HG03280 (cell line): ENCODE data around the gene MRC2.
A peak's percentile ranks its signal among the peaks of the same experiment; 100 is the strongest.

ENCODE experiments used
- ATAC-seq: cut with Tn5 transposase; IDR thresholded peaks from one replicate; pipeline ENCODE4 v1.9.1; 2021; ENCODE audit warnings: mild to moderate bottlenecking, moderate library complexity; ENCODE audit not compliant: unreplicated experiment

Gene MRC2

GRCh38 chr17:62631936-62632924 is 4.8 kb downstream of the MRC2 start:
- ATAC-seq, result no peak

GRCh38 chr17:62637809-62638208 is 10.3 kb downstream of the MRC2 start:
- no peak for ATAC-seq

GRCh38 chr17:62641153-62641552 is 13.7 kb downstream of the MRC2 start:
- ATAC-seq, result no peak

- no peak for ATAC-seq
Measured at GRCh38 chr17:62641951-62642350, 14.5 kb downstream of the MRC2 start.

- ATAC-seq, result no peak
Measured at GRCh38 chr17:62643496-62643895, 16.0 kb downstream of the MRC2 start.

- no peak for ATAC-seq
Measured at GRCh38 chr17:62644487-62645173, 17.2 kb downstream of the MRC2 start.

GRCh38 chr17:62648251-62648955 is 20.9 kb downstream of the MRC2 start:
- ATAC-seq, result no peak

GRCh38 chr17:62648956-62649294 is 21.5 kb downstream of the MRC2 start:
- no peak for ATAC-seq

GRCh38 chr17:62649570-62649969 is 22.1 kb downstream of the MRC2 start:
- ATAC-seq, result no peak

GRCh38 chr17:62650587-62650986 is 23.1 kb downstream of the MRC2 start:
- no peak for ATAC-seq

- ATAC-seq, result no peak
Measured at GRCh38 chr17:62652251-62653001, 25.0 kb downstream of the MRC2 start.

- ATAC-seq, result peak; percentile 81
Measured at GRCh38 chr17:62653002-62653825, 25.7 kb downstream of the MRC2 start.

- no peak for ATAC-seq
Measured at GRCh38 chr17:62653826-62654761, 26.6 kb downstream of the MRC2 start.

- no peak for ATAC-seq
Measured at GRCh38 chr17:62655656-62656055, 28.2 kb downstream of the MRC2 start.

- ATAC-seq, result no peak
Measured at GRCh38 chr17:62656446-62656845, 29.0 kb downstream of the MRC2 start.

- ATAC-seq, result no peak
Measured at GRCh38 chr17:62657145-62657665, 29.7 kb downstream of the MRC2 start.

GRCh38 chr17:62657690-62658089 is 30.2 kb downstream of the MRC2 start:
- no peak for ATAC-seq

- no peak for ATAC-seq
Measured at GRCh38 chr17:62658136-62658920, 30.9 kb downstream of the MRC2 start.
